ENCODE data around the gene NACA2. TPM values are rescaled to one million over a fixed set of nuclear protein-coding genes. Genes with fewer than 3 reads are reported as not detected.

The NACA2 gene
- total RNA-seq, 1 donor from 2014 or later = not detected

DNA sequence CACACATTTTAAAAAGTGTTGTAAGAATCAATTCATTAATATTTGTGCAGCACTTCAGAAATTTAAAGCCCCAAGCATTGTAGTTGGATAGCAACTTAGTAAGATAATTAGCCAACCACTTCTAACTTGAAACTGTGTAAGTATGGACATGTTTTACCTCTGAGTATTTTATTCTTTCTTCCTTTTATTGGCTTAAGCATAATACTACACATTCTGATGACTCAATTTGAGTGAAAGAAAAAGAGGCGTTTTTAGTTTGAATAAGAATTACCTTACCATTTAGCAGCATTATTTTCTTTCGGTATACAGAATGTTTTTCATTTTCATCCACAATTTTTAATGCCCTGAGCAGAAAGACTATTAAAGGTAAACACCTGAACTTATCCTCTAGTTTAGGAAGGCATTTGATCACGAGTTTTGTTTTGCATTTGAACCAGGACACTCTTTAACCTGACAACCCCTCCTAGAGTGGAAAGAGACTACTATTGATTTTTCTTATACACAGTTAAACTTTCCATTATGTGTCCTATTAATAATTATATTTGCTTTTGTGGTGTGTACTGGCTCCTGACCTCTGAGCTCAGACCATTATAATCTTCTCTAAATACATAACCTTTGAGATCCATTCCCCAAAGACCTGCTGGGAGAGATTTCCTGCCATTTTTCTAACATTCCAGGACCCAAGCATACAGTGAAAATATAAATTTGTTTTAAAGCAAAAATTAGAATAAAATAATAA lies 9.2 kb downstream of the NACA2 start:
- Mint-ChIP-seq H3K36me3 (ENCODE audit: low read depth) (no peaks in the 10 kb centered on the region), H3K27me3 (ENCODE audit: low read depth) (peaks cover 2% of the 10 kb centered on the region), H3K4me3 (ENCODE audit: unreplicated experiment) (no peak overlapping the region), H3K9me3 (ENCODE audit: low read depth) (no peaks in the 10 kb centered on the region), H3K4me1 (ENCODE audit: low read depth) (no peaks in the 10 kb centered on the region), H3K27ac (ENCODE audit: unreplicated experiment) (no peak overlapping the region)
- TF ChIP-seq, protein P1, sequence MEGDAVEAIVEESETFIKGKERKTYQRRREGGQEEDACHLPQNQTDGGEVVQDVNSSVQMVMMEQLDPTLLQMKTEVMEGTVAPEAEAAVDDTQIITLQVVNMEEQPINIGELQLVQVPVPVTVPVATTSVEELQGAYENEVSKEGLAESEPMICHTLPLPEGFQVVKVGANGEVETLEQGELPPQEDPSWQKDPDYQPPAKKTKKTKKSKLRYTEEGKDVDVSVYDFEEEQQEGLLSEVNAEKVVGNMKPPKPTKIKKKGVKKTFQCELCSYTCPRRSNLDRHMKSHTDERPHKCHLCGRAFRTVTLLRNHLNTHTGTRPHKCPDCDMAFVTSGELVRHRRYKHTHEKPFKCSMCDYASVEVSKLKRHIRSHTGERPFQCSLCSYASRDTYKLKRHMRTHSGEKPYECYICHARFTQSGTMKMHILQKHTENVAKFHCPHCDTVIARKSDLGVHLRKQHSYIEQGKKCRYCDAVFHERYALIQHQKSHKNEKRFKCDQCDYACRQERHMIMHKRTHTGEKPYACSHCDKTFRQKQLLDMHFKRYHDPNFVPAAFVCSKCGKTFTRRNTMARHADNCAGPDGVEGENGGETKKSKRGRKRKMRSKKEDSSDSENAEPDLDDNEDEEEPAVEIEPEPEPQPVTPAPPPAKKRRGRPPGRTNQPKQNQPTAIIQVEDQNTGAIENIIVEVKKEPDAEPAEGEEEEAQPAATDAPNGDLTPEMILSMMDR (IDR thresholded peaks at IDR 0.05) = no peak
- DNase-seq (ENCODE audit: low spot score) = no peak

DNA sequence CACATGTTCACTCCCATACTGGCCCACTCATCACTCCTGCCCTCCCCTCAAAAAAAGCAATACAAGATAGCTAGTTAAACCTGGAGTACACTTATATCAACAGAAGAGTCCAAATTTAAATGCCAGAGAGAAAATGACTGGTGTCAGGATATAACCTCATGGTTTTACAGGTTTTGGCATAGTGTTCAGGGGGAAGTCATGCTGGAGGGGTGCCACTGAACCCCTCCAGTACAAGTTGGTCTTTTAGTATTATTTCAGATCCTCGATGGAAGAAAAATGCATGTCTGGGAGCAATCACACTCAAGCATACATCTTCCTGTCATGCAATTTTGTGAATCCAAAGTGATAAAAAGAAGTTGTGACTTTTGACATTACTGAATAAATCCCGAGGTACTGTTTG lies 10.5 kb downstream of the NACA2 start:
- Mint-ChIP-seq H3K9me3 (ENCODE audit: low read depth) (no peaks in the 10 kb centered on the region), H3K4me3 (ENCODE audit: unreplicated experiment) (no peak overlapping the region), H3K27ac (ENCODE audit: unreplicated experiment) (no peak overlapping the region), H3K36me3 (ENCODE audit: low read depth) (no peaks in the 10 kb centered on the region), H3K27me3 (ENCODE audit: low read depth) (peaks cover 2% of the 10 kb centered on the region), H3K4me1 (ENCODE audit: low read depth) (no peaks in the 10 kb centered on the region)
- TF ChIP-seq, protein P1 (IDR thresholded peaks at IDR 0.05) = no peak
- DNase-seq (ENCODE audit: low spot score) = no peak

DNA sequence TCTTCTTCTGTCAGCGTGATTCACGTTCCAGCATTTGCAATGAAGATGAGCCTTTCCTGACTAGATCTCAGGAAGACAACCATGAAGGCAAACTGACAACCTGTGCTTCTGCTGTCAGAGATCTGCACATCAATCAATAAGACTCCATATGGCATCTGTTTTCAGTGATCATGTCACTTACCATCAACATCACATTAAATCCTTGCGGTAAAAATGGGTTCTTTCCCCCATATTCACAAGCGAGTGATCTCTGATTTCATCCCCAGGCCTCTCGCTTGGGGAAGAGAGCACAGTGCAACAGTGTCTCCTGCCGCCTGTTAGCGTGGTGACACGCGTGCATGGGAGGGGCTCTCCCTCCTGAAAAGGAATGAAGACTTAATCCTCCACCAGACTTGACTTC lies 11.1 kb downstream of the NACA2 start:
- Mint-ChIP-seq H3K4me1 (ENCODE audit: low read depth) (peaks cover 2% of the 10 kb centered on the region), H3K4me3 (ENCODE audit: unreplicated experiment) (no peak overlapping the region), H3K27ac (ENCODE audit: unreplicated experiment) (no peak overlapping the region), H3K9me3 (ENCODE audit: low read depth) (no peaks in the 10 kb centered on the region), H3K27me3 (ENCODE audit: low read depth) (peaks cover 2% of the 10 kb centered on the region), H3K36me3 (ENCODE audit: low read depth) (no peaks in the 10 kb centered on the region)
- TF ChIP-seq, protein P1 (IDR thresholded peaks at IDR 0.05) = no peak
- no peak for DNase-seq (ENCODE audit: low spot score)

DNA sequence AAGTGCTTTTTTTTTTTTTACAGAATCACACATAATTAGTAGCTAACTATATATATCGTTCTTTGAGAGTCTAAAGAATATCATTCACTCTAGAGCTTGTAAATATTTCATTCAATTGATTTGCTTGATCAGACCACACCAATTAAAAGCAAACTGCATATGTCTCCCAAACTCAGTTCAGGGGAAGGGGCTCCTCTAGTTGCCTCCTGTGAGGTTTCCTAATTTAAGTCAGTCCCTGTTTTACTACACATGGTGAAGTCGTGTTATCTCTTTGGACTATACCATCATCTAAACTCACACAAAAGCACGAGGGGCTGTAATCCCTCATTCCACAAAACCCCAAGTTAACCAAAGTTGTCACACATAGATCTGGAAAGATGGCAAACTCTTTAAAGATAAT lies 11.7 kb downstream of the NACA2 start:
- peaks cover 3% of the 10 kb centered on the region for H3K4me1 Mint-ChIP-seq (ENCODE audit: low read depth)

DNA sequence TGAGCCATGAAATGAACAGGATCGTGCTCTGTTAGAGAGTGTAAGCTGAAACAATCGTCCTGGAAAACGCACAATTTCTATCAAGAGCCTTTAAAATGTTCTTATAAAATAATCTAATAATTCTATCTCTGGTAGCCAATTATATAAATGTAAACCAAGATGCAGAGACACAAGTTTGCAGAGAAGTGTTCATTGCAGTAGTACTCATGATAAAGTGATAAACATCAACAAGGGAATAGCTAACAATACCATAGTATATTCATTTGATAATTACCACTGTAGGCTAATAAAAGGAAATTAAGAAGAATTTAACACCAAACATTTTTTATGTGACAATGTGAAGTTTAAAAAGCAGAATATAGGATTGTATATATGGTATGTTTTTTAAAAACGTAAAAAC lies 12.4 kb downstream of the NACA2 start:
- H3K9me3 Mint-ChIP-seq (ENCODE audit: low read depth) = no peaks in the 10 kb centered on the region
- no peak overlapping the region for H3K4me3 Mint-ChIP-seq (ENCODE audit: unreplicated experiment)
- no peaks in the 10 kb centered on the region for H3K36me3 Mint-ChIP-seq (ENCODE audit: low read depth)
- no peak for DNase-seq (ENCODE audit: low spot score)
- peaks cover 3% of the 10 kb centered on the region for H3K4me1 Mint-ChIP-seq (ENCODE audit: low read depth)
- H3K27me3 Mint-ChIP-seq (ENCODE audit: low read depth) = peaks cover 2% of the 10 kb centered on the region
- H3K27ac Mint-ChIP-seq (ENCODE audit: unreplicated experiment) = no peak overlapping the region
- TF ChIP-seq, protein P1 (IDR thresholded peaks at IDR 0.05) = no peak

More for the DNA sequence above, 11.7 kb downstream of the NACA2 start:
- Mint-ChIP-seq H3K4me3 (ENCODE audit: unreplicated experiment) (no peak overlapping the region), H3K27ac (ENCODE audit: unreplicated experiment) (no peak overlapping the region), H3K9me3 (ENCODE audit: low read depth) (no peaks in the 10 kb centered on the region), H3K27me3 (ENCODE audit: low read depth) (peaks cover 2% of the 10 kb centered on the region), H3K36me3 (ENCODE audit: low read depth) (no peaks in the 10 kb centered on the region)
- no peak for DNase-seq (ENCODE audit: low spot score)
- TF ChIP-seq, protein P1 (IDR thresholded peaks at IDR 0.05) = no peak

Measured in chondrocyte (in vitro differentiated cells).